CD1c-positive myeloid dendritic cell (primary cell): ENCODE results near the gene RDH14.
A peak's percentile ranks its signal among the peaks of the same experiment; 100 is the strongest.

Experiments
- DNase-seq: peaks from one replicate; pipeline ENCODE4 v3.0.0-alpha.2; 2016; ENCODE audit errors: extremely low spot score

Gene RDH14, protein sequence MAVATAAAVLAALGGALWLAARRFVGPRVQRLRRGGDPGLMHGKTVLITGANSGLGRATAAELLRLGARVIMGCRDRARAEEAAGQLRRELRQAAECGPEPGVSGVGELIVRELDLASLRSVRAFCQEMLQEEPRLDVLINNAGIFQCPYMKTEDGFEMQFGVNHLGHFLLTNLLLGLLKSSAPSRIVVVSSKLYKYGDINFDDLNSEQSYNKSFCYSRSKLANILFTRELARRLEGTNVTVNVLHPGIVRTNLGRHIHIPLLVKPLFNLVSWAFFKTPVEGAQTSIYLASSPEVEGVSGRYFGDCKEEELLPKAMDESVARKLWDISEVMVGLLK

DNA sequence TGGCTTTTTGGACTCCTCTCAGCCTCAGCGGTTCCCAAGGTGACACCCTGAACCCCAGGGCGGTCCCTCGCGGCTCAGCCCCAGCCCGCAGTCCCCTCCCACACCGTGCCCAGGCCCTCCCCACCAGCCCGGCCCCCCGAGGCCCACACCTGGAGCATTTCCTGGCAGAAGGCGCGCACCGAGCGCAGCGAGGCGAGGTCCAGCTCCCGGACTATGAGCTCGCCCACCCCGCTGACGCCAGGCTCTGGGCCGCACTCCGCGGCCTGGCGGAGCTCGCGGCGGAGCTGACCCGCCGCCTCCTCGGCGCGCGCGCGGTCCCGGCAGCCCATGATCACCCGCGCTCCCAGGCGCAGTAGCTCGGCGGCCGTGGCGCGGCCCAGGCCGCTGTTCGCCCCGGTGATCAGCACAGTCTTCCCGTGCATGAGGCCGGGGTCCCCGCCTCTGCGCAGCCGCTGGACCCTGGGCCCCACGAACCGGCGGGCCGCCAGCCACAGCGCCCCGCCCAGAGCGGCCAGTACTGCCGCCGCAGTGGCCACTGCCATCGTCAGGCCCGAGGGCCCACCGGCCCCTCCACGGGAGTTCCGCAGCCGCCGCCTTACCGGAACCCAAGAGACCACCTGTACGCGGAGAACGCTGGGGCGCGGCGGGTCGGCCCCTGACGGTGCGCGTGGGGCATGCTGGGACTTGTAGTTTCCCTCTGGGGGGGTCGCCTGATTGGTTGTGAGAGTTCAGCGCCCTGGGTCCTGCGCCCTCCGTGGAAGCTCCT lies at the start of gene RDH14:
TSS of gene RDH14 (minus strand) at position 623 of the 766 bp plus-strand sequence. CDS start at position 542, 81 bp downstream.
- peak; percentile 87 for DNase-seq

DNA sequence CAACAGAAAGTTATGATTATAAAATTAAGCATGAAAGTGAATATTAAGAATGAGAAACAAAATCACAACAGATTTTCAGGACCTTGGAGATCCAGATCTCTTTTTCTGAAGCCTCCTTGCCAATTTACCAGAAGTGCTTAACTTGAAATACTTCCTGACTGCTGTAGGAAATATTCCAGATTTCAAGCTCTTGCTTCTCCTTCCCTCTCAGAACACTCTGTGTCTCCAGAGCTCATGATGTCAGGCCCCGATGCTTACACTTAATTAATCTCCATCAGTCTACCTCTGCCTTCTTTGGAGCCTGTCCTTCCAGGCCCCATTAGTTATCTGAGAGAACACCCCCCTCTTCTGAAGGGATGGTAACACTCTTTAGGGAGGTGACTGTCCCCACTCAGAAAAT lies 49.6 kb upstream of the RDH14 start:
- DNase-seq: no peak

DNA sequence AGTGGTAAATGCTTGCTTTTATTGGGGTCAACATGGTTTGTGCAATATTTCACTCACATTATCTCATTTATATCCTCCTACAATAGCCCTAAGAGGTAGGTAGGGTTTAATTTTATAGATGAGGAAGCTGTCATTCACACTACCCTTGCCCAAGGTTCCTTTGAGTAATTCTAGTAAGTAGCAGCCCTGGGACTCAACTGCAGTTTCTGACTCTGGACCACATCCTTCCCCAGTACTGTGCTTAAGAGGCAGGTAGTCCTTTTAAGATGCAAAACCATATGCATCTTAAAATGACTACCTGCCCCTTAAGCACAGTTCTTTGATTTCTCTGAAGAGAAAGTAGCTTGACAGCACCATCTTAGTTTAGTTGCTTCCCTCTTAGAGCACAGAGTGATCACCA lies 44.7 kb upstream of the RDH14 start:
- no peak for DNase-seq

DNA sequence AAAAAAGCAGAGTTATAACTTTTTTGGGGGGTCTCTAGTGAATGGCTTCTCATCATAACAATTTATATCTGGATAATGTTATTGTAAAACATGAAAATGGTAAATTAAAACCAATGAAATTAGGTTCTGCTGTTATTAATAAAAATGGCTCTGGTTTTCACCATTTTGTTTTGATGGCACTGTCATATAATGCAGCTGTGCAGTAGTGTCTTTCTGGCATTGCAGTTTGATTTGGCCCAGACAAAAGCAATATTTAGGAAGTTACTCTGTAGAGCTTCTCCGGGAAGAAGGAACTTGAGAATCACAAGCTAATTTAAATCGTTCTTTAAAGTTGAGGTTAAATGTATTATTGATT lies 44.1 kb upstream of the RDH14 start:
- DNase-seq: no peak

DNA sequence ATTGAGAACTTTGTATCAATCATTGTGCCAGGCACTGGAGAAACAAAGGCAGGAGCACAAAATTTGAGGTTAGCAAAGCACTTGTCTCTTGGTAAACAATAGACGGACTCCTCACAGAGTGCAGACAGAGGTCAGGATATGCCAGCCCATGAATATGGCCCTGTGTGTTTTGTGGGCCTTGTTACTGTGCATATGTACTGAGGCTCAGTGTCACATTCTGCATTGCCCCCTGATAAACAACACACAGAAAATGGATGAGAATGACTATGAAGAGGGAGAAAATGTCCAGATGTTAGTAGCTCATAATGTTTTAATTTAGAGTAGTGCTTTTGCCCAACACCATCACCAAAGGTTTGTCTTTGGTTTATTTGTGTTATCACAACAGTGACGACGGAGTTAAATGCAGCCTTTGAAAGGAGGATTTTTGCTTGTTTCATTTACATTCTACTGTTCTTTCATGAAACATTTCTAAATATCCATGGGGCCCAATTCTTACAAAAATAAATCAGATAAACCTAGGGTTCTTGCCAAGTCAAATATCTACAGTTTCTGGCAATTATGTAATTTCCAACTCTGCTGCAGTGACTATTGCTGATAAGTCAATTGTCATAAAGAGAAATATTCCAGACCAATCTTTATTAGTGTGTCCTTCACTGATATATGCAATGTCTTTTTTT lies 43.5 kb upstream of the RDH14 start:
- no peak for DNase-seq

DNA sequence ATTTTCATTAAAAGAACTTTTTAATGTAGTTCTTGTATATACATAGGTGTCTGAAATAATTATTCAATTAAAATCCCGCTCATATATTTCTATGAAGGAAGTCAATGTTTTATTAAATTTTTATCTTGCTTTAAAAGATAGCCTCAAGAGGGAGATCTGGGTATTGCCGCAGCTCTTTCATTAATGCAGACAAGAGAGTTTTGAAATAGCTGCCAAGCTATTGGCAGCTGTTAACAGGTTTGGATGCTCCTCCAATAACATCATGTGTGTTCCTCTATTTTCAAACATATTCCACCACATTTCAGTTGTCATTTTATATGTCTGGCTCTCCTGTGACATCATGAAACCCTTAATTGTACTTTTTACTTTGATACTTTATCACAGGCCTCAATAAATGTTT lies 41.8 kb upstream of the RDH14 start:
- DNase-seq: no peak

DNA sequence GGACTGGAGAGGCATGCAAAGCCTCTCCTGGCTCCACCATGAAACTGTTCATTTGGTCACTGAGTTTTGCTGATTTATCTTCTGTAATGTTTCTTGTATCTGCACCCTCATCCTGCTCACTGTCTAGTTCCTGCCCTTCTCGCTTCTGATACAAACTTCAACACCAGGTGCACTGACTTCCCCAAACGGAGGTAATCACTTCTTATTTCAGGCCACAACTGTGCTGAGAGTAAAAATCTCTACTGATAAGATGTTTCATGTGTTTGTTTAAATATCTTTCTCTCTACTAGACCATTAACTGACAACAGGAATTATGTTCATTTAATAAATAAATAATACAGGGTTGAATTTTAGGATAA lies 39.8 kb upstream of the RDH14 start:
- no peak for DNase-seq

DNA sequence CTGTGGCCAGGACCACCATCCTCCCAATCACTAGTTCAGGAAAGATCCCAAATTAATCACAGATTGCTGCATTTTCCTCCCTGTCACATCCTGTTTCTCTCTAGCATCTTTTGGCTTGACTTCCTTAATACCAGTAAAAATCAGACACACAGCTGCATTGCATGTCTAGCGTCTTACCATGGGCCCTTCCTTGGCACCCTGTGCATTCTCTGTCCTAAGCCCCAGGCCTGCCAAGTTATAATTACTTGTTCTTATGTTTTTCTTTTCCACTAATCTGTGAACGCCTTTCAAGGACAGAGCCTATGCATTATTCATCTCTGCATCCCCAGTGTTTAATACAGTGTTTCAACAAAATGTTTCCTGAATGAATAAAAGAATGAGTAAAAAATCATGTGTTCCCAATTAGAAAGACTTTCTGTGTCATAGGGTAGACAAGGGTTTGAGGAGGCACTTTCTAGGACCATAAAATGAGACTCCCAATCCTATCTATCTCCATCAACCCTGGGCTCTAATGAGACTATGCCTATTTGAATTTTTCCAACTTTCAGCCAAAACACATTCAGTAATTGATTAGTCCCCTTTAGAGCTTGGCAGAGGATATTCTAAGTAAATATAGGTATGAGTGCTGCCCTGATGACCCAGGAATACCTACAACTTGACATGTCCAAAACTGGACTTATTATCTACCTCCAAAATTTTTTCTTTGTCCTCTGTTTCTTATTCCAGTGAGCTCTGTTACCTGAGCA lies 39.2 kb upstream of the RDH14 start:
- no peak for DNase-seq

DNA sequence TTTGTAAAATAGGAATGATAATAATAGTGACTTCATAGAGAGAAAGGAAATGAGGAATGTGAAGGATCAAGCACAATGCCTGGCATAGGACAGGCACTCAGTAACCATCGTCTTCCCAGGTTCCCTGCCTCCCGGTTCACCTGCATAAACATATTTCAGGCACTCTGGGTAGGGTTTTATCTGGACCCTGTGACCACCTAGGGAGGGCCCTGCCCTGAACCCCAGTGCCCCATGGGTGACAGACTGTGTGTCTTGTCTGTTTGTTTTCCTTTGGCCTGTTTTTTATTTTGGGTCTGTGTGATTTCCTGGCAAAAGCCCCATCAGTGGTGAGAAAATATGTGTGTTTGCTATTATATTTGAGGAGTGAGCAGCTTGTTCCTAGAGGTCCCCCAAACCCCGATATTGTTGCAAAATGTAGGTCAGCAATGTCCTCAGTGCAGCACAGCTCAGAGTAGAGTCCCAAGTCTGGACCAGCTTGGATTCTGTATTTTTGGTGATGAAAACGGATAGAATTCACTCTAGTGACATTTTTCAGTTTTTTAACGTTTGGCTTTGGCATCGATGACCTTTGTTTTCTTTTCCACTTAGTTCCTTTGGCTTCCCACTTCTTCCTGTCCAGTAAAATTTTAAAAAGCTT lies 38.5 kb upstream of the RDH14 start:
- DNase-seq: no peak

DNA sequence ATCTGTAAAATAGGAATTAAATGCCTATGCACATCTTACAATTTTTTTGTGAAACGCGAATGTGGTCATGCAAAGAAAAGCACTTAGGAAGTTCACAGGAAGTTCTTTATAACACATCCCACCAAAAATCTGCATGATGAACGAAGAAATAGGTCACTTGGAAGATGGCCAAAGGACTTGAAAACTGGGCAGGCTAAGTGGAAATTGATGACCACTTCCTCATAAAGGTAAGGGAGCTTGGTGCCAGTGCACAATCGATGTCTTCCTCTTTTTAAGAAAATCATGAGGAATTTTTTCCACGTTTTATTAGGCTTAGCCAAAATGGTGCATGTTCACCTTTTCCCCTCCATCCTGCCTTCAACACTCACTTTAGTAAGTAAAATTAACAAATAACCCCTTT lies 37.2 kb upstream of the RDH14 start:
- DNase-seq: no peak

DNA sequence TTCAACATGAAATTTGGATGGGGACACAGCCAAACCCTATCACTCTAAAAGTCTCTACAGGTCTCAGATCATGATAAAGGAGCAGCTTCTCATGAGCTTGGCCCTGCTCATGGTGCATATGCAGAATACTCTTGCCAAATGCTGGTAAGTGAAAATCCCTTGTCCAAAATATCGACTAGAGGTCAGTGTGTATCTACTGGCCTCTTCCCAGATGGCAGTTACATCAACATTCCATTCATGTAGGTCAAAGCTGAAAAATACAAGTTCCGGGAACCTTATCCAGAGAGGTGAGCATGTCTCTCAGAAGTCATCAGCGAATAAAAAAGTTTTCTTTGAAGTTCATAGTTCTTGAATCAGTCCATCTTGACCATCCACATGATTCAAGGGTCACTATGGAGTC lies 36.5 kb upstream of the RDH14 start:
- no peak for DNase-seq

DNA sequence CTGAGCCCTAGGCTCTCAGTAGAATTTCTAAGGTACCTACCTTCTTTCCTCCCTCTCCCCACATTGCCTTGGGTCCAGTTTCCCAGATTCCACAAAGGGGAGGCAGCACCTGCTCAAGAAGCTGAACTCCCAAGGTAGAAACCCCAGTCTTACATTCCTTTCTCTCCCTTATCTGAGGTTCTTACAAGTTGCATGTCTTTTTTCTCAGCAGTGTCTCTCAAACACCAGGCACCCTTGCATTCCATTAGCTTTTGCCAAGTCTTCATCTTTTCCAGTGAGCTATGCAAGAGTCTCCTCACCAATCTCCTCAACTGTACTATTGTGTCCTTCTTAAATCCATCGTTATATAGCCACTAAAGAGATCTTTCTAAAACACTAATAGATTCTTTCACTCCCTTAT lies 33.0 kb upstream of the RDH14 start:
- DNase-seq: no peak

DNA sequence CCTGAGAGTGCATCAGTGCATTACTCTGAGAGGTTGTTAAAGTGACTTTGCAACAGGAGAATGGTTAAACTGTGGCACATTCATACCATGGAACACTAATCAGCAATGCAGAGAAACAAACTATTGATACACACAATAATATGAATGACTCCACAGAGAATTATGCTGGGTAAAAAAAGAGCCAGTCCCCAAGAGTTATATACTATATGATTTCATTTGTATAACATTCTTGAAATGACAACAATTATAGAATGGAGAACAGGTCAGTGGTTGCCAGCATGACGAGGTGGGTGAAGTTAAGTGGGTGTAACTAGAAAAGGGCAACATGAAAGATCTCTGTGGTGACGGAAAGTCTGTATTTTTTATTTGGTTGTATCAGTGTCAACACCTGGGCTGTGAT lies 31.9 kb upstream of the RDH14 start:
- no peak for DNase-seq

DNA sequence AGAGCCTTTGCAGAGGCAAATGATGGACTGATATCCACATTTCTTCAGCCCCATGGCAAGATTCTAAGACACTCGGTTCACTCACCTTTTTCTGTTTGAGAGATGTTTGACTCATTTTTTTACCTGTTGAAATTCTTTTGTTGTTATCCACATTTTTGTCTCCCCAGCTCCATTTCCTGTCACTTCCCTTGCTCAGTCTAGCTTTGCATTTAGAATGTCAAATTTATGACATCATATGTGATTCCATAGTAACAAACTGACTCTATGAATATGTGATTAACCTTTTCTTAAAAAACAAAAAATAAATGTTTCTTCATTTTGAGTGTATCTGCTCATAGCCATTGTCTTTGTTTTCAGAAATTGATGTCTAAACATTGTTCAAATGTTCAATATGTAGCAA lies 28.9 kb upstream of the RDH14 start, which contains the start of gene NT5C1B:
TSS of gene NT5C1B (minus strand) at position 216 of the 400 bp plus-strand sequence. CDS start at position 115, 101 bp downstream.
- DNase-seq: no peak

DNA sequence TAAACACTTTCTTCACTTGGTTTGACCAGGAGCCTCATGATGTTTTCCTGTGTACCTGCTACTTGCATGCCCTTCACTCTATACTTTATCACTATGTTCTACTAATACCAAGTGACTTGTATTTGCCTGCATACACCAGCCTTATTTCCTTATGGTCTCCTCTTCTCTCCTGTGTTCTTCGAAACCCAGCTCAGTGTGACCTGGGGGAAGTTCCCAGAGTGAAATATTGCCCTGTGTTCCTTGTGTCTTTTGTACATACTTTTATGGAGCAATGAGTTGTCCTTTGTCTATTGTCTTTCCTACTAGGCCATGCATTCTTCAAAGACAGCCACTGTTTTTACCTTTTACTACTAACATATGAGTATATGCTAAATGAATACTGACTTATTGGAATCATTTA lies 28.3 kb upstream of the RDH14 start:
- no peak for DNase-seq

DNA sequence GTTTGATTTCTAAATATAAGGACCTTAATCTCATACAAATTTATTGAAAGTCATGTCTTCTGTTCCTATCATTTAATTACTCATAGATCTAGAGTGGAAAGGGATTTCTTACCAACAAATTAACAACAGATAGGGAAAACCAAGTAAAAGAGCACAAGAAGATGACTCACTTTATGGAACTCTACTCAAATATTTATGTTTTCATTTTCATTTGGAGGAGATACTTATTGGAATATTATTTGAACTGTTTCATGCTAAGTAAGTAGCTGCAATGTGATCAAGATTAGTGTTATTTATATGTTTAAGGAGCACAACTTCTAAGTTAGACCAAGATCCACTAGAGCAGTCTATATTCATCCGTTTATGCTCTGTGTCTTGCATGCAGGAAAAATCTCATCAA lies 27.6 kb upstream of the RDH14 start:
- DNase-seq: no peak

DNA sequence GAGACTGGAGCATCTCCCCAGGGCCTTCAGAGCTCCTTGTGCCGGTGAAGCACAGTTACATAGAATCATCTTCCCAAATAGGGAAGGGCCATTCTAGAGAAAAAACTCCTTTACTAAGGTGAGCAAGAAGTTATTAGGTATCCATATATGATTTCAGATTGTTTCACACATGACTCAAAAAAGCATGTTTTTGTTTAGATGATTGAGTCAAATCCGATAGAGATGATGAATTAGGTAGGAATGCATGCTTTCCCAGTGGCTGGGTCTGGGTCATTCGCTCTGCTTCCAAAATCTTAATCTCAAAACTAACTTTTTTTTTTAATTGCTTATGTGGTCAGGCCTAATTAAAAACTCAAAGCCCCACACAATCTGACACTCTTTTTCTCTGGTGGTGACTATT lies 25.1 kb upstream of the RDH14 start:
- no peak for DNase-seq

DNA sequence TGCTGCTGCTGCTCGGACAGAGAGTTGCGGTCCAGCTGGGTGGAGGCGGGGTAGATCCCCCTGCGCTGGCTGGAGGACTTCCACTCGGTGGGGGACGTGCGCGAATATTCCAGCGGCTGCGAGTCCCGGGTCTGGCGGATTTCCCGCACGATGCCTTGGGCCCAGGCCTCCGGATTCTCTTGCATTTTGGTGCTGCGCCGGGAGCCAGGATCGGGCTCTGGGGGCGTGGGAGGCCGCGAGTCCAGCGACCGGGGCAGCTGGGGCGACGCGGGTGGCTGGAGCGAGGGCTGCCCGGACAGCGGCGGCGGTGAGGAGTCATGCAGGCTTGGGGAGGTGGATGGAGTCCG lies 24.1 kb upstream of the RDH14 start:
- no peak for DNase-seq

DNA sequence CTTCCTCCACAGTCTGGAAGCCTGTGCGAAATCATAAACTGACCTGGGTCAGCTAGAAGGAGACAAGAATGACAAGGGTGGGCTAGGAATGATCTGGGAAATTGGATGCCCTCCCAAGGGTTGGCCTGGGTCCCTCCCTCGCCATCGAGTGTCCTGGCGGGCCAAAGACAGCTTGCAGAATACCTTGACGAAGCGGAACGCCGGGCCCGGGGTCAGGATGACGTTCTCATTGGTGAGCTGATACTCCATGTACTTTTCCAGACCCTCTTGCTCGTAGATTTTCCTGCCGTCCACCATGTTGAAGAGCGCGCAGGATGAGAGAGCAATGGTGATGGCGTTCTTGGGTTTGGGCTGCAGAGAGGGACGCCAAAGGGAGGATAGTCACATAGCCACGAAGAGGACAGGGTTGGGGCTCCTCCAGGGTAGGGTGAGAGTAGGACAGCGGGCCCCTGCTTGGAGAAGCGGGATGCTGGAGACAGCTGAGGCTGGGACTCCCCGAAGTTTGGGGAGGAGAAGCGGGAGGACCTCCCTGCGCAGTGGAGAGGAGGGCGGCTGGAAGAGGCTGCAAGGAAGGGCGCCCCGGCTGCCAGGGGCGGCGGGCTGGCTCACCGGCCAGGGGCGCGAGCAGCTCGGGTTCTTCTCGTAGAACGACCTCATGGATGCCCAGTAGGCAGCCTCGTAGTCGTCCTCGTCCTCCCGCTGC lies 23.6 kb upstream of the RDH14 start:
- DNase-seq: no peak

DNA sequence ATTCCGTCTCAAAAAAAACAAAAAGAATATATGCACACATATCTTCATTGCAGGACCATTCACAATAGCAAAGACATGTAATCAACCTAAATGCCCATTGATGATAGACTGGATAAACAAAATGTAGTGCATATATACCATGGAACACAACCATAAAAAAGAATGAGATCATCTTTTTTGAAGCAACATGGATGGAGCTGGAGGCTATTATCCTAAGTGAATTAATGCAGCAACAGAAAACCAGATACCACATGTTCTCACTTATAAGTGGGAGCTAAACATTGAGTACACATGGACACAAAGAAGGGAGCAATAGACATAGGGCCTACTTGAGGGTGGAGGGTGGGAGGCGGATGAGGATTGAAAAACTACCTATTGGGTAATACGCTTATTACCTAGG lies 20.2 kb upstream of the RDH14 start:
- no peak for DNase-seq

DNA sequence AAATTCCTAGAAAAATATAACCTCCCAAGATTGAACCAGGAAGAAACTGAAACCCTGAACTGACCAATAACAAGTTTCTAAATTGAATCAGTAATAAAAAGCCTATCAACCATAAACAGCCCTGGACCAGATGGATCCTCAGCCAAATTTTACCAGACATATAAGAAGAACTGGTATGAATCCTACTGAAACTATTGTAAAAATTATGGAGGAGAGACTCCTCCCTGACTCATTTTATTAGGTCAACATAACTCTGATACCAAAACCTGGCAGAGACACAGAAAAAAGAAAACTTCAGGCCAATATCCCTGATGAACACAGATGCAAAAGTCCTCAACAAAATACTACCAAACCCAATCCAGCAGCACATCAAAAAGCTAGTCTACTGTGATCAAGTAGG lies 17.6 kb upstream of the RDH14 start:
- no peak for DNase-seq
